HG03139 (cell line): ENCODE results near the gene BRF1.
"Not testable (repeated sequence)": the region's sequence is repeated elsewhere in the genome, so short reads cannot be mapped to it uniquely, and the experiment has no call there.

Source experiments
- ATAC-seq: cut with Tn5 transposase; IDR thresholded peaks from one replicate; pipeline ENCODE4 v1.9.1; 2021; ENCODE audit not compliant: unreplicated experiment

The BRF1 gene

DNA sequence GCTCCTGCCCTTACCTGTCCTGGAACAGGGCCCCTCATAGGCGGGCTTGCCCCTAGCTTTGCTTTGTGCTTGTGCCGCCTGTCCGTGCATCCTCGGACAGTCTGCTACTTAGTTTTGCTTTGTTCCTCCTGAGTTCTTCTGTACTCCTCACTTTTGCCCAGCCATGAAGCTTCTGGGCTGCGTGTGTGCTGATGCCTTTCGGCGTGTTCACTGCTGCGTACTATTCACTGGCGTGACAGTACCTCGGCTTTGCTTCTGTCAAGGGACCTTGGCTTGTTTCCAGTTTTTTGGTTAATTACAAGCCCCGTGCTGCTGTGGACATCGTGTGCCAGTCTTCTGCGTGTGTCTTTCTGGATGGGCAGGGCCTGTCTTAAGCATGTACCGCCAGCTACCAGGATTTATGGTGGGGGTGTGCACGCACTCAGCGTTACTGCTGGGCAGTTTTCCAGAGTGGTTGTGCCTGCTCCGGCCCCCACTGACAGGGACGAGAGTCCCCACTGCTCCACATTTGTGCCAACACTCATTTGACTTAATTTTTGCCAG lies 16.2 kb upstream of the BRF1 start:
- ATAC-seq: no peak

DNA sequence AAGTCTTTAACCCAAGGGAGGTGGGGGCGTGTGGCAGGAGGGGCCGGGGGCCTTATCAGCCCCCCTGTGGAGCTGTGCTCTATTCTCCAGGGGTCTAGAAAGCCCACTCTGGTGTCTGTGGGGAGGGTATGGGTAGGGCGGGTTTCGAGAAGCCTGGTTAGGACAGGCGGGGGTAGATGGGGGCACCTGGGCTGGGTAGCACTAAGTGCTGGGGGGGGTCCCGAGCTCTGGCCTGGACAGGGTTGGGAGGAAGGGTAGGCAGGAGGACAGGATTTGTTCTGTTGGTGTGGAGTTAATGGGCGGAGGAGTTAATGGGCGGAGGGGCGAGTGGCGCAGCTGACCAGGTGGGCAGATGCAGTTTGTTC lies 15.8 kb upstream of the BRF1 start:
- no peak for ATAC-seq

DNA sequence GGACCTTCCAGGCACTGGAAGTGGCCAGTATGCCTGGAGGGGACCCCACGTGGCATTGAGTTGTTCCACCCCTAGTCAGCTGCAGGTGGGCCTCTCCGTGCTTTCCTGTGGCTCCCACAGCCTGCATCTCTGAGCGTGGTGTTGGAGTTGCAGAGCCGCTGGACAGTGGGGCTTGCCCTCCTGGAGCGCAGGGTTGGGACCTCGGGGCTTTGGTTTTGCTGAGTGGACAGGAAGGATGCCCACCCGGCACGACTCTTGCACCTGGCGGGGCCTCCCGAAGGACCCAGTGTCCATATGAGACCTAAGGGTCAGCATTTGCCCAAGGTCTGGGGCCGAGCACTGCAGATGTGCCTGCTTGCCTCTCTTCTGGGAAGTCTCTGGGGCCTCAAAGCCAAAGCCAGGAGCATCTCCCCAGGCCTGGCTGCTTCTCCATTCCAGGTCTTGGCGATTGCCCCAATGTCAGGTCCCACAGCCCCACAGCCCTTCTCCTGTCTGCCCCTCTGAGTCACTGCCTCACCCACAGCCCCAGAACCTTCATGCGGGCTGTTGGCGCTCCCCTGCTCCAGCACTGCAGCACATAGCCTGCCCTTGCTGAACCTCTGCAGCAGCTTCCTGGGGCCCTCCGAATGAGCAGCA lies 15.3 kb upstream of the BRF1 start:
- ATAC-seq: no peak

DNA sequence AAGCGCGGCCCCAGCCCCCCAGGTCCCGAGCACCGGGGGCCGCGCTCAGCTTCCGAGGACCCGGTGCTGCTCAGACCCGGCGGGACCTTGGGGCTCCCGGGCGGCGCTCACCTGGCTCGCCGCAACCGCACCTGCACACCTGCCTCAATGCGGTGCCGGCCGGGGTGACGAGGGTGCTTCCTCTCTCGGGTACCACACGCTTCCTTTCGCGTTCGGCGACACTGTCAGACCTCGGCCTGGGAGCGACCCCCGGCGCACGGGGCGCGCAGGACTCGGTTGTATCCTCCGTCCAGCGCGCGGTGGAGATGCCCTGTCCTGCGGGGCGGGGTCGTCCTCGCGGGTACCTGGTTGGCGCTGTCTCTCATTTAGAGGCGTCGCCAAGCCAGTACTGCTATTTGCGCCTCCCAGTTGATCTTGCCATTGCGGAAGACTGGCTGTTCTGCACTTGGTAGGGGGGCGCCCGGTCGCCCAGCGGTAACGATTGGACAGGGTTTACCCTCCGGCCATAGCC lies 14.5 kb upstream of the BRF1 start:
- ATAC-seq: no peak

DNA sequence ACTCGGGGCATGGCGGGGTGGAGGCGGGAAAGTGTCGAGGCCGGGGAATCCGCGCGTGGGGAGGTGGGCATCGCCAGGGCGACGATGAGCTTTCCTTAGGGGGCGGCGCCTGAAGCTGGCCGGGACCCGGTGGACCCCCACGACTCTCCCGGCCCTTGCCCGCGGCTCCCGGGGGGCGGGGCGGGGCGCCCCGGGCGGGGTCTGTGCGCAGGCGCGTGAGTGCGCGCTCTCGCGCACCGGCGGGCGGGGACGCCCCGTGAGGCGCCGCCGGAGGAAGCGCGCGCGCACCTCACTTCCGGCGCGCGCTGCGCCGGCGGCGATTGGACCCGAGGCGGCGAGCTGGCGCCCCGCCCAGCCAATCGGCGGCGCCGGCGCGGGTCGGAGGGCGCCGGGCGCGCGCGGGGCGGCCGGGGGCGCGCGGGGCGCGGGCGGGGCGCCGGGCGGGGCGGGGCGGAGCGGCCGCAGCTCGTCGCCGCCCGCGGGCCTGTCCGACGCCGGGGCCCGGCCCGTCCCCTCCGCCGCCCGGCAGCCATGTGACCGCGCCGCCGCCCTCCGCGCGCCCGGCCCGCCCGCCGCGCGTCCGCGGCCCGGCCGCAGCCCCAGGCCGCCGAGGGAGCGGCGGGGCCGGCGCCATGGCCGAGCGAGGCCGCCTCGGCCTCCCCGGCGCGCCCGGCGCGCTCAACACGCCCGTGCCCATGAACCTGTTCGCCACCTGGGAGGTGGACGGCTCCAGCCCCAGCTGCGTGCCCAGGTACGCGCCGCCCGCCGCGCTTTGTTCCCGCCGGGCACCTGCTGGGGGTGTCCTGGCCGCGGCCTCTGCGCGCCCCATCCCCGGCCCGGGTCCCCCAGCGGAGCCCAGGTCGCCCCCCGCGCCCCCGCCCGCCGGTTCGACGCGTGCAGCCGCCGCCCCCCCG lies 13.7 kb upstream of the BRF1 start, which contains the start of gene PACS2:
TSS of gene PACS2 (plus strand) at position 462 of the 914 bp plus-strand sequence. CDS start at position 633, 171 bp downstream.
- peak; percentile 56 for ATAC-seq

DNA sequence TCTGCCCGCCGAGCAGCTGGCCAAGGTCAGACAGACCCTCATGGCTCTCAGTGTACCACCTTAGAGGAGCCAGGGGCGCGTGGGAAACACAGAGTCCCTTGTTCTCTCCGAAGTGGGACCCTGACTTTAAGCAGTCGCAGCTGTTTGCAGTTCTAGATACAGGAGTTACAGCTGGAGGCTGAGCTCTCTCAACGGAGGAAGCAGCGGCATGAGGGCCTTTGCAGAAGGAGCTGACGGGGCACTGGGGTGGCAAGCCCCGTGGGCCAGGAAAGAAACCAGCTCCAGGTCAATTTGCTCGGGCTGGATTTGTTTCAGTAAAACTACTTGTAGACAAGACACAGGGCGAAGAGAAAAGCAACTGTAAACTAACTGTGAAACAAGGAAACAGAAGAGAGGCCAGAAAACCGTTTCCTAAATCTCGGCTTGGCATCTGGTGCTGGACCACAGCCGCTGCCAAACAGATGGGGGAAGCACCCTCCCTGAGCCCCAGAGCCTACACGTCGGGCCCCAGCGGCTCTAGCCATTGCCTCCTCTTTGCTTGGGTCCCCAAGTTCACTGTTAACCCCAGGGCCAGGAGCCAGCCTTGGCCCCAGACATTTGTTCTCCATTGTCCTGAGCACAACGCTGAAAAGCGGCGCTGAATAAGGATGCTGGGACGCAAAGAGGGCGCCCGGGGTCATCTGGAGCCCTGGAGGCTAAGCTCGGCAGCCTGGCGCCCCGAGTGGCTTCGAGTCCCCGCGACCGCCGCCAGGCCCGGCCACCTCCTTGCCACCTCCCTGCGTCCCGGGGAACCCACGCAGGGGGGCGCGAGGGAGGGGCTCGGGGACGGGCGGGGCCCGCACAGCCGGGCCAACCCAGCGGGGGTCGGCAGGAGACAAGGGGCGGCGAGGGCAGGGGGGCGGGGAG lies 12.8 kb upstream of the BRF1 start:
- ATAC-seq: peak; percentile 4

DNA sequence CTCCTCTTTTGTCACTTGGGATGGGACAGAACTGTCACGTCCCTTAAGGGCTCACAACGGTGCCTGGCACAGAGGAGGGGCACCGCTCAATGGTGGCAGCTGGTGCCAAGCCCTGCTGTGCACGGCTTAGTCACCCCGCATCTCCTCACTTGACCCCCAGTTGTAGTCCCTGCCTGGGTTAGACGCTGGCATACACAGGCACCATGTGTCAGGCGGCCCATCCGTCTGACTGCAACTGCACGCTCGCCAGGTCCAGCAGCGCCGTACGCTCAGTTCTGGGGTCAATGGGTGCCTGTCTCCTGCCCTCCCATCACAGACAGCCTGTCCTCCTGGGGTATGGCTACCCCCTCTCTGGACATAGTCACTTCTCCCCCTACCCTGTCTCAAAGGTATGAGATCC lies 12.2 kb upstream of the BRF1 start:
- ATAC-seq: no peak

DNA sequence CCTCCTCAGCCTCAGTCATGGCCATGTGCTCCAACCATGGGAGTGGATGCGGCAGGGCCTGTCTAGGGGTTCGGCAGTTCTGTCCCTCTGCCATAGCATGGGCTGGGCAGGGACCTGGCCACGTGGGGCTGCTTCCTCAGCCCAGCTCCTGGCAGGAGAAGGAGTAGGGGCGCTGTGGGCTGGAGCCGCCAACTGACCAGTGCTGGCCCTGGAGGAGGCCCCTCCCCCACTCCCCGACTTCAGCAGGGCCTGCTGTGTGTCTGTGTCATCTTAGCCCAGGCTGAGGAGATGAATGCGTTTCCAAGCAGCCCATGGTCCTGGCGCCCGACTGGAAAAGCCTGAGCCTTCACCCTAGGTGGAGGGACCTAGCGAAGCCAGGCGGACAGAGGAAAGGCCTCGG lies 11.0 kb upstream of the BRF1 start:
- ATAC-seq: no peak

DNA sequence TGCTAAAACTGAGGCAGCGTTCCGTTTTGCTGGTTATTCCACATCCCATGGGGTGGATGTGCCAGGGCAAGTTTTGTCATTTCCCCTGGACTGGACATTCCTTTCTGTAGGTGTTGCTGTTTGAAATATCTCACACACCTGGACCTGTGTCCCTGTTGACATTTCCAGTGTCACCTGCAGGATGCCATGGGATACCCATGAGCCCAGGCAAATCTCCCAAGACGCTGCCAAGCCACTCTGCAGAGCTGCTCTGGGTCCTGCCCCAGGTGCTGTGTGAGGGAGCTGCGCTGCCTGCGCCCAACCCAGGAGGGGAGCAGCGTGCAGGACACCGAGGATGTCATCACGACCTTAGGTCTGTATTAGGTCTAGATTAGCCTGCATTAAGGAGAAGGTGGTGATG lies 8.6 kb upstream of the BRF1 start:
- ATAC-seq: no peak

DNA sequence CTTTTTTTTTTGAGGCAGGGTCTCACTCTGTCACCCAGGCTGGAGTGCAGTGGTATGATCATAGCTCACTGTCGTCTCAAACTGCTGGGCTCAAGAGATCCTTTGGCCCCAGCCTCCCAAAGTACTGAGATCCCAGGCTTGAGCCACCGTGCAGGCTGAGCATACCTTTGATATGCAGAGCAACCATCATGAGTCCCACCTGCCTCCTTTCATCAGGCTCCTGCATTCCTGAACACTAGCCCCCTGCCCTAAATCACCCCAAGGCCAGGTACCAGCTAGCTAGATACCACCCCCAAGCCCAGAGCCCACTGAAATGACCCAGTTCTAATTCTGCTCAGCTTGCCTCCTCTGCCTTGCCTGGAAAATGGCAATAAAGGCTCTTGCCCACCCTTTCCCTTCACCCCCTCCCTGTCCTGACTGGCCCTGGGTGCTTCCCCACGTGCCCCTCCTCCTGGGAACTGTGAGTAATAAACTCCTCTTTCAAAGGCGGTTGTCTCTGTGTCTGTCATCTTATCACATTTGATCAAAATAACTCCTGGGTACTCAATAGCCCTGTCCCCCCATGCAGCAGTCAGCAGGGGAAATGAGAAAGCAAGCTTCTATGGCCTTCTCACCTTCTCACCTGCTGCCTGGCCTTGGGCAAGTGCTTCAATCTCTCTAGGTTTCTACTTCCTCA lies 6.4 kb upstream of the BRF1 start:
- no peak for ATAC-seq

DNA sequence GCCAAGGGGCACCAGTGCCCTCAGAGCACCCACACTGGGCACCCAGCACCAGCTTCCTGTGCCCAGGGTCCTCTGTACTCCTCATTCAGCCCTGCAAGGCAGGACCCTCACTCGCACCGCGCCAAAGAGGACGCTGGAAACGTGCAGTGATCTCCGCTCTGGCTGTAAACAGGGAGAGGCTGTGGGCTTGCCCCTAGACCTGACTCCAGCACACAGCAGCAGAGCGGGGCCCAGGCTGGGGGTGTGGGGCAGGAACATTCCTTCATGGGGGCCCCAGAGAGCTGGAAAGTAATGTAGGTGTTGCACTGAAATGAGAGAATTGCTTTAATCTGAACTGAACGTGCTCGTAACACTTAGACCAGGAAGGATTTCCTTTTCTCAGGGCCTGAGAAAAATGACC lies 5.0 kb upstream of the BRF1 start:
- ATAC-seq: no peak

DNA sequence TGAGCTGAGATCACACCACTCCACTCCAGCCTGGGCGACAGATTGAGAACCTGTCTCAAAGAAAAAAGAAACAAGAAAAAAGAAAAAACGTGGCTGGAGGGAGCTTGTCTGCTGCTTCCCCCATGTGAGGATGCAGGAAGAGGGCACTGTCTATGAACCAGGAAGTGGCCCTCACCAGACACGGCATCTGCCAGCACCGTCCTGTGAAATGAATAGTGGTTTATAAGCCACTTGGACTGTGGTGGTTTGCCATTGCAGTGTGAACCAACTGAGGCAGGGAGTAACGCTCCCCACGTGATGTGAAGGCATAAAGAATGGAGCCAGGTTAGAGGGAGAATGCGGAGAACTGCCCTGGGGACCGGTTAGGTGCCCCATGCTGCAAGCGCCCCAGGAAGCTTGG lies 4.5 kb upstream of the BRF1 start:
- ATAC-seq: no peak

DNA sequence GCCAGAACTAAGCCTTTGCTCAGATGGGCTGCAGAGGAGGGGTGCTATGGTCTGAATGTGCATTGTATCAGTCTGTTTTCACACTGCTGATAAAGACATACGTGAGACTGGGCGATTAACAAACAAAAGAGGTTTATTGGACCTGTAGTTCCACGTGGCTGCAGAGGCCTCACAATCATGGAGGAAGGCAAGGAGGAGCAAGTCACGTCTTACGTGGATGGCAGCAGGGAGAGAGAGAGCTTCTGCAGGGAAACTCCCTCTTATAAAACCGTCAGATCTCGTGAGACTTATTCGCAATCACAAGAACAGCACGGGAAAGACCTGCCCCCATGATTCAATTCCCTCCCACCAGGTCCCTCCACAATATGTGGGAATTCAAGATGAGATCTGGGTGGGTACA lies 3.8 kb upstream of the BRF1 start:
- ATAC-seq: no peak

DNA sequence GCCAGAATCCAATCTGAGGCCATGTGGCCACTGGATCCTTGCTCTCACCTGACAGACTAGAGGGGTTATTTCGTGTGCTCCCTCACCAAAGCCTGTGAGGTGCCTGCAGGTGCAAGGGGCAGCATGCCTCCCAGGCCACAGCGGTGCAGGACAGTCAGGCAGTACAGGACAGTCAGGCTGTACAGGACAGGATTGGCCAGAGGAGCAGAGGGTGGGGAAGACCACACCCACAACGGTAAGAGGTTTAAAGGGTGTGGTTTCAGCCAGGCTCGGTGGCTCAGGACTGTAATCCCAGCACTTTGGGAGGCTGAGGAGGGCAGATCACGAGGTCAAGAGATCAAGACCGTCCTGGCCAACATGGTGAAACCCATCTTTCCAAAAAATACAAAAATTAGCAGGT lies 3.1 kb upstream of the BRF1 start:
- no peak for ATAC-seq

DNA sequence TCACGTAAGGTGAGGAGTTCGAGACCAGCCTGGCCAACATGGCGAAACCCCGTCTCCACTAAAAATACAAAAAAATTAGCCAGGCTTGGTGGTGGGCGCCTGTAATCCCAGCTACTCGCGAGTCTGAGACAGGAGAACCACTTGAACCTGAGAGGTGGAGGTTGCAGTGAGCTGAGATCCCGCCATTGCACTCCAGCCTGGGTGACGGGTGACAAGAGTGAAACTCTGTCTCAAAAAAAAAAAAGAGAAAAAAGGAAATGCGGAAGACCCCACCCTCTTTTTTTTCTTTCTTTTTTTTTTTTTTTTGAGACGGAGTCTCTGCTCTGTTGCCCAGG lies 1.1 kb upstream of the BRF1 start:
- not testable (repeated sequence) for ATAC-seq

DNA sequence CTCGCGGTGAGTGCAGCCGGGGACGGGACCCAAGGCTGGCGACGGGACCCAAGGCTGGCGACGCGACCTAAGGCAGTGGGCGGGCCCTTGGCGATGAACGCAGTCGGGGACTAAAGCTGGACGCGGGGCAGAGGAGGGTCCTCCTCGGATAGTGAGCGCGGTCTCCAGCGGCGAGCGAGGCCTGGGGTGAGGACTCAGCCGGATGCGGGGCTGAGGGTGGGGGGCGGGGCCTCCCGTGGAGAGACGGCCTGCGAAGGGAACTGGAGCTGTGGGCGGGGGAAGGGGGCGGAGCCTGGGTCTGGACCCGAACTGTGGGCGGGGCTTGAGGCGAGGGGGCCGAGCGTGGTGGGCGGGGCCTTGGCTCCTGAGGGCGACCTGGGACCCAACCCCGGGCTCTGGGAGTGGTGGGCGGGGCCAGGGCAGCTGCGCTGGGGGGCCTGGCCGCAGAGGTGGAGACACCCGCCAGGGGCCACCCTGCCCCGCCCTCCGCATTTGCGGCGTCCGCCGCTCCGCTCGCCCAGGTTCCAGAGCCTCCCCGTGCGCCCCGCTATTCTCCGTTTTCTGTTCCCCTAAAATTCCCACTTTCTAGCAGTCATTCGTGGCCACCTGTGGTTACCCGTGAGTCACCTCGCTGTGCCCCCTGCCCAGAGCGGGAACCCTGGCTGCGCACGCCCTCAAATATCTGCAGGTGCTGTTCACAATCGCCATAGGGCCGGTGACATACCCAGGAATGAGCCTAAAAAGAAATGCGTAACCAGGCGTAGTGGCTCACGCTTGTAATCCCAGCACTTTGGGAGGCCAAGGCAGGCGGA lies 508 bp upstream of the BRF1 start:
- peak; percentile 53 for ATAC-seq

DNA sequence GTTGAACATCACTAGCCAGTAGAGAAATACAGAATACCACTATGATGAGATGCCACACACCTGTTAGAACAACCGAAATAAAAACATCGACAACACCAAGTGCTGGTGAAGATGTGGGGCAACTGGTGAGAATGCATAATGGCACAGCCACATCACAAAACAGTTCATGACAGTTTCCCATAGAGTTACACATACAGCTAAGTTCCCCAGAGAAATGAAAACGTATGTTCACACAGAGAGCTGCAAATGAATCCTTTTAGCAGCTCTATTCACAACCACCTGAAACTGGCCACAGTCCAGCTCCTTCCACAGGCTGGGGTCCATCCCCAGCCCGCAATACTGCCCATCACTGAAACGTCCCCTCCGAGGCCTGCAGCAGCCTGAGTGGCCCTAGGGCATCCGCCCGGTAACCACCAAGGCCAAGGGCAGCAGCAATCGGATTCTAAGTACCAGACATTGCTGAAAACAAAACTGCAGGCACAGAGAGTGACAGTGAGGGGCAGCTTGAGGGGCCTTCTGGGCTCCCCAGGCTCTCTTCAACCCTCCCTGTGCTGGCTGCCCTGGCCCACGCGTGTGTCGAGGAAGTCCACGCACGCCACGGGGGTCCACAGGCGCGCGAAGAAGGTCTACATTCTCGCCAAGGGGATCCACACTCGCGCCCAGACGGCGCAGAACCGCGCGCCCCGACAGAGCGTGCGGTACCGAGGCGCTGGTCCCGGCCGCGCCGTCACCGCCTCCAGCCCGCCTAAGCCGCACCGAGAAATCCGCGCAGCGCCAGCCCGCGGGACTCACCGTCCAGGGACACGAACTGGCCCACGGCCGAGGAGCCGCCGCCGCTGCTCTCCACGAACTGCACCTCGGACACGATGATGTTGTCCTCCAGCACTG lies 903 bp downstream of the BRF1 start:
- peak; percentile 12 for ATAC-seq

DNA sequence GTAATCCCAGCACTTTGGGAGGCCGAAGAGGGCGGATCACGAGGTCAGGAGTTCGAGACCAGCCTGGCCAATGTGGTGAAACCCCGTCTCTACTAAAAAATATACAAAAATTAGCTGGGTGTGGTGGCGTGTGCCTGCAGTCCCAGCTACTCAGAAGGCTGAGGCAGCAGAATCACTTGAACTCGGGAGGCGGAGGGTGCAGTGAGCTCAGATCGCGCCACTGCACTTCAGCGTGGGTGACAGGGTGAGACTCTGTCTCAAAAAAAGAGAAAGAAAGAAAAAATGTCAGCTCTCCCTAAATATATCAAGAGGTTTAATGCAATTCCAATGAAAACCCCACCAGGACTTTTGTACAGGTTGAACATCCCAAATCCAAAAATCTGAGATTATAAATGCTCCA lies 3.5 kb downstream of the BRF1 start:
- not testable (repeated sequence) for ATAC-seq

DNA sequence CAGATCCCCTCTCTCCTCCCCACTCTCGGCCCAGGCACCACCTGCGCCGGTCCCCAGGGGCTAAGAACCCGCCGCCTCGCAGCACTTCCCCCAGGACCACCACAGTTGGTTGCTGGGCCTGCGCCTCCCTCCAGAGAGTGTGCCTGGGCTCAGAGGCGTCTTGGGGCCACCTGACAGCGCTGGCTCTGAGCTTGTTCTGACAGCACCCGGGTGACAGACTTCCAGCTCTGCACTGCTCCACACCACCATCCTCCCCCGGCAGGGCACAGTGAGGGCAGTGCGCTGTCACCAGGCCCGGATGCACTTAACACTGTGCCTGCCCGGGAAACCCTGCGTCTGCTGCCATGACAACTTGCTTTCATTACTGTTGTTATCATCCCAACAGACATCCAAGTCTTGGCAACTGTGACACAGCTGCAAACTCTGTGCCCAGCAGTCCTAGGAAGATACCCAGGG lies 6.6 kb downstream of the BRF1 start:
- peak; percentile 50 for ATAC-seq
